Immature natural killer cell (primary cell): ENCODE data around the gene ASPG. TPM values are rescaled to one million over a fixed set of nuclear protein-coding genes. Genes with fewer than 3 reads are reported as not detected.

Experiments
- DNase-seq, 3 donors: peaks; one replicate each; pipeline ENCODE4 v3.0.0; 2022; ENCODE audit warnings: mixed read lengths in 1 of 3
- H3K27ac Mint-ChIP-seq, 6 donors: one replicate each; pipeline ENCODE4 v1.8.0; 2020; ENCODE audit warnings: mixed read lengths in 6 of 6, mild to moderate bottlenecking in 5 of 6, inconsistent platforms in 4 of 6, moderate library complexity in 3 of 6
- H3K27me3 Mint-ChIP-seq, 3 donors: one replicate each; pipeline ENCODE4 v1.8.0; 2020 to 2021; ENCODE audit warnings: low read depth in 3 of 3, mild to moderate bottlenecking in 3 of 3, mixed read lengths in 3 of 3, moderate library complexity in 3 of 3, inconsistent platforms in 1 of 3
- H3K36me3 Mint-ChIP-seq, 3 donors: one replicate each; pipeline ENCODE4 v1.8.0; 2020; ENCODE audit warnings: mixed read lengths in 3 of 3, inconsistent platforms in 2 of 3, mild to moderate bottlenecking in 2 of 3
- H3K4me1 Mint-ChIP-seq, 2 donors: one replicate each; pipeline ENCODE4 v1.8.0; 2020; ENCODE audit warnings: inconsistent platforms in 2 of 2, mild to moderate bottlenecking in 2 of 2, mixed read lengths in 2 of 2, moderate library complexity in 1 of 2
- H3K4me3 Mint-ChIP-seq, 5 donors: one replicate each; pipeline ENCODE4 v1.8.0; 2020; ENCODE audit warnings: mild to moderate bottlenecking in 5 of 5, mixed read lengths in 5 of 5, inconsistent platforms in 3 of 5, moderate library complexity in 3 of 5
- H3K9me3 Mint-ChIP-seq, 6 donors: one replicate each; pipeline ENCODE4 v1.8.0; 2020; ENCODE audit warnings: mild to moderate bottlenecking in 6 of 6, mixed read lengths in 6 of 6, inconsistent platforms in 4 of 6, moderate library complexity in 3 of 6
- polyA plus RNA-seq, 3 donors: library from polyadenylated mRNA; unstranded; fragments of 300-500 nt; fragmentation: Illumina TruSeq; gene quantifications; one replicate each; pipeline ENCODE4 v1.2.3, GENCODE V29; 2021

The ASPG gene
- polyA plus RNA-seq, 3 donors from 2014 or later, result not detected

- H3K4me1 Mint-ChIP-seq, result peaks cover 0 to 3% of the 10 kb centered on the region in 2 donors
- H3K4me3 Mint-ChIP-seq, result no peak overlapping the region
- DNase-seq, result no peak
- H3K36me3 Mint-ChIP-seq, result no peaks in the 10 kb centered on the region
- H3K27me3 Mint-ChIP-seq, result peaks cover 4 to 12% (median 8%) of the 10 kb centered on the region in 3 donors
- H3K9me3 Mint-ChIP-seq, result no peaks in the 10 kb centered on the region
- no peak overlapping the region for H3K27ac Mint-ChIP-seq
Measured at GRCh38 chr14:104138718-104139459, 53.4 kb downstream of the ASPG start.

- Mint-ChIP-seq H3K36me3 (no peaks in the 10 kb centered on the region), H3K27ac (no peak overlapping the region), H3K27me3 (peaks cover 4 to 12% (median 8%) of the 10 kb centered on the region in 3 donors), H3K4me1 (peaks cover 0 to 3% of the 10 kb centered on the region in 2 donors), H3K9me3 (no peaks in the 10 kb centered on the region), H3K4me3 (no peak overlapping the region)
- DNase-seq, result no peak
Measured at GRCh38 chr14:104139460-104140212, 54.1 kb downstream of the ASPG start.

GRCh38 chr14:104140213-104140462 is 54.6 kb downstream of the ASPG start:
- H3K9me3 Mint-ChIP-seq, result no peaks in the 10 kb centered on the region
- no peak overlapping the region for H3K27ac Mint-ChIP-seq
- H3K4me3 Mint-ChIP-seq, result no peak overlapping the region
- H3K4me1 Mint-ChIP-seq, result peaks cover 0 to 3% of the 10 kb centered on the region in 2 donors
- no peaks in the 10 kb centered on the region for H3K36me3 Mint-ChIP-seq
- peaks cover 4 to 12% (median 8%) of the 10 kb centered on the region in 3 donors for H3K27me3 Mint-ChIP-seq
- no peak for DNase-seq

GRCh38 chr14:104140463-104141331 is 55.2 kb downstream of the ASPG start:
- Mint-ChIP-seq H3K4me1 (peaks cover 0 to 3% of the 10 kb centered on the region in 2 donors), H3K9me3 (no peaks in the 10 kb centered on the region), H3K4me3 (no peak overlapping the region), H3K36me3 (no peaks in the 10 kb centered on the region), H3K27ac (no peak overlapping the region), H3K27me3 (peaks cover 4 to 12% (median 10%) of the 10 kb centered on the region in 3 donors)
- DNase-seq, result no peak

GRCh38 chr14:104141621-104142091 is 56.2 kb downstream of the ASPG start:
- H3K4me3 Mint-ChIP-seq, result no peak overlapping the region
- no peak for DNase-seq

GRCh38 chr14:104142136-104142945 is 56.8 kb downstream of the ASPG start:
- Mint-ChIP-seq H3K27ac (no peak overlapping the region), H3K27me3 (peaks cover 4 to 8% (median 5%) of the 10 kb centered on the region in 3 donors), H3K36me3 (no peaks in the 10 kb centered on the region), H3K4me1 (no peaks in the 10 kb centered on the region), H3K9me3 (no peaks in the 10 kb centered on the region), H3K4me3 (no peak overlapping the region)
- DNase-seq, result no peak

More at GRCh38 chr14:104141621-104142091, 56.2 kb downstream of the ASPG start:
- Mint-ChIP-seq H3K4me1 (peaks cover 0 to 3% of the 10 kb centered on the region in 2 donors), H3K27me3 (peaks cover 4 to 12% (median 10%) of the 10 kb centered on the region in 3 donors), H3K27ac (no peak overlapping the region), H3K36me3 (no peaks in the 10 kb centered on the region), H3K9me3 (no peaks in the 10 kb centered on the region)

- no peaks in the 10 kb centered on the region for H3K36me3 Mint-ChIP-seq
- no peaks in the 10 kb centered on the region for H3K4me1 Mint-ChIP-seq
- H3K4me3 Mint-ChIP-seq, result no peak overlapping the region
- DNase-seq, result no peak
- H3K27me3 Mint-ChIP-seq, result peaks cover 4 to 8% (median 6%) of the 10 kb centered on the region in 3 donors
- no peaks in the 10 kb centered on the region for H3K9me3 Mint-ChIP-seq
- H3K27ac Mint-ChIP-seq, result no peak overlapping the region
Measured at GRCh38 chr14:104142946-104143470, 57.5 kb downstream of the ASPG start.

- Mint-ChIP-seq H3K27ac (no peak overlapping the region), H3K9me3 (no peaks in the 10 kb centered on the region), H3K4me1 (no peaks in the 10 kb centered on the region), H3K27me3 (peaks cover 4 to 8% (median 8%) of the 10 kb centered on the region in 3 donors), H3K36me3 (no peaks in the 10 kb centered on the region), H3K4me3 (no peak overlapping the region)
- no peak for DNase-seq
Measured at GRCh38 chr14:104143521-104144452, 58.3 kb downstream of the ASPG start.

DNA sequence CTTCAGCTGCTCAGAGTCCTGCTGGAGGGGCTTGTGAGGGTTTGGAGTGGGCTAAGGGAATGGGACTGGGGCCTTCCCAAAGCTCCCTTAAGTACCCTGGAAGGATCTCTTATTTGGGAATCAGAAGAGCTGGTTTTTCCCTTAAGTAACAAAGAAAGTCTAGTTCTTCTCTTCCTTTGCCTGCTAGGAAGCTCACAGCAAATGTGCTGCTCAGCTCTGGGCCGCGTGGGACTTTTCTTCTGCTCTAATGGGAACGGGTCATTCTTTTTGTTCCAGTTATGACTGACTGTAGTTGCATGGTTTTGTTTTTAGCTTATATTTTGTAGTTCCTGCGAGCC is 58.9 kb downstream of the ASPG start:
- Mint-ChIP-seq H3K27ac (no peak overlapping the region), H3K4me1 (no peaks in the 10 kb centered on the region), H3K9me3 (no peaks in the 10 kb centered on the region), H3K27me3 (peaks cover 4 to 8% (median 5%) of the 10 kb centered on the region in 3 donors), H3K36me3 (no peaks in the 10 kb centered on the region), H3K4me3 (no peak overlapping the region)
- no peak for DNase-seq

GRCh38 chr14:104144911-104145825 is 59.7 kb downstream of the ASPG start:
- Mint-ChIP-seq H3K27ac (no peak overlapping the region), H3K27me3 (peaks cover 4 to 5% (median 4%) of the 10 kb centered on the region in 3 donors), H3K4me1 (no peaks in the 10 kb centered on the region), H3K4me3 (no peak overlapping the region), H3K9me3 (no peaks in the 10 kb centered on the region), H3K36me3 (no peaks in the 10 kb centered on the region)
- DNase-seq, result no peak

- H3K27ac Mint-ChIP-seq, result no peak overlapping the region
- no peak for DNase-seq
- no peaks in the 10 kb centered on the region for H3K4me1 Mint-ChIP-seq
- H3K4me3 Mint-ChIP-seq, result no peak overlapping the region
- H3K9me3 Mint-ChIP-seq, result no peaks in the 10 kb centered on the region
- H3K36me3 Mint-ChIP-seq, result no peaks in the 10 kb centered on the region
- peaks cover 0 to 7% (median 4%) of the 10 kb centered on the region in 3 donors for H3K27me3 Mint-ChIP-seq
Measured at GRCh38 chr14:104145826-104146601, 60.5 kb downstream of the ASPG start.
